ENCODE measurements around the gene NRBF2. TPM values are rescaled to one million over a fixed set of nuclear protein-coding genes. Genes with fewer than 3 reads are reported as not detected.

NRBF2 gene
- total RNA-seq, 1 experiment from 2014 or later: 22.1 TPM

DNA sequence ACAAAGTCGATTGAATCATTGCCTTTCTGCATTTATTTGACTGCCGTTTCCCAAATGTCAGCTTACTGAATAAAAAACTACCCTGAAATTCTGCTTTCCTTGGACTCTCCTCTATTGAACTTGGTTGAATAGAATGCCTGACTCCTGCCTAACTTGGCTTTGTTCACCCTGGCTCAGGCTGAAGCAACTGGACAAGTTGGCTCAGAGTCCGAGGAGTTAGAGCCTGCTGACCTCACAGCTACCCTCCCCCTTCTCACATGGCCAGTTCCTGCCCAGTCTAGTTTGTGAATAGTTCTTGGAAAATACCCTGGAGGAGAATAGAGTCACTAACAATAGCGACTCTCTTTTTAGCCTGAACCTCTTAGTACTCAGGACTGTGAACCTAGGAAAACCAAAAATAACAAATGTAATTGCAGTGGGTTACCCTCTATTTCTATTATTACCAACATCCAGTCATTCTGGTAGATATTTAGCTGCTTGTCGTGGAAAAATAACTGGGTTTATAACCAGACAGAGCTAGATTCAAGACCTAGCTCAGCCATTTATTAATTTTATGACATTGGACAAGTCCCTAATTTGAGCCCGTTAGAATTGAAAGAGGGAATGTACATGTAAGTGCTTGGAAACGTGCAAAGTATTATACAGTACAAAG is 17.3 kb upstream of the NRBF2 start:
- ChIA-PET POLR2A (ENCODE audit: unreplicated experiment) (no interaction called here), CTCF (no interaction called here)
- H3K9me3 ChIP-seq (ENCODE audit: insufficient read depth, low read depth): no peaks in the 10 kb centered on the region
- H3K4me2 ChIP-seq: no peak overlapping the region
- intact Hi-C loops (cut with micrococcal nuclease; ENCODE audit: unreplicated experiment): no loop called here
- H3F3A ChIP-seq (ENCODE audit: insufficient read depth, low read depth): no peaks in the 10 kb centered on the region
- no peaks in the 10 kb centered on the region for H3K27me3 ChIP-seq (ENCODE audit: insufficient read depth, low read depth)
- H3K36me3 ChIP-seq (ENCODE audit: low read depth): no peaks in the 10 kb centered on the region
- peak in 1 of 2 experiments; percentile 19 for DNase-seq
- H3K27ac ChIP-seq: no peak overlapping the region
- 0 out of 2 replicates have a peak, but pooled peaks cover 7% of the 10 kb centered on the region for H3K4me1 ChIP-seq (replicated peaks; ENCODE audit: insufficient read depth)
- H3K79me2 ChIP-seq (ENCODE audit: low read depth): no peaks in the 10 kb centered on the region
- TF ChIP-seq, protein P1, sequence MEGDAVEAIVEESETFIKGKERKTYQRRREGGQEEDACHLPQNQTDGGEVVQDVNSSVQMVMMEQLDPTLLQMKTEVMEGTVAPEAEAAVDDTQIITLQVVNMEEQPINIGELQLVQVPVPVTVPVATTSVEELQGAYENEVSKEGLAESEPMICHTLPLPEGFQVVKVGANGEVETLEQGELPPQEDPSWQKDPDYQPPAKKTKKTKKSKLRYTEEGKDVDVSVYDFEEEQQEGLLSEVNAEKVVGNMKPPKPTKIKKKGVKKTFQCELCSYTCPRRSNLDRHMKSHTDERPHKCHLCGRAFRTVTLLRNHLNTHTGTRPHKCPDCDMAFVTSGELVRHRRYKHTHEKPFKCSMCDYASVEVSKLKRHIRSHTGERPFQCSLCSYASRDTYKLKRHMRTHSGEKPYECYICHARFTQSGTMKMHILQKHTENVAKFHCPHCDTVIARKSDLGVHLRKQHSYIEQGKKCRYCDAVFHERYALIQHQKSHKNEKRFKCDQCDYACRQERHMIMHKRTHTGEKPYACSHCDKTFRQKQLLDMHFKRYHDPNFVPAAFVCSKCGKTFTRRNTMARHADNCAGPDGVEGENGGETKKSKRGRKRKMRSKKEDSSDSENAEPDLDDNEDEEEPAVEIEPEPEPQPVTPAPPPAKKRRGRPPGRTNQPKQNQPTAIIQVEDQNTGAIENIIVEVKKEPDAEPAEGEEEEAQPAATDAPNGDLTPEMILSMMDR (conservative IDR thresholded peaks at IDR 0.05): no peak
- TF ChIP-seq EZH2 (IDR thresholded peaks at IDR 0.05; ENCODE audit: low read depth): no peak
- no peaks in the 10 kb centered on the region for H4K20me1 ChIP-seq (ENCODE audit: insufficient read depth)
- no peaks in the 10 kb centered on the region for H3K9me2 ChIP-seq (ENCODE audit: insufficient read depth)
- BruUV-seq (replicated peaks): no TSS peak
- peak overlapping the region; percentile 35 for H2AFZ ChIP-seq
- H3K4me3 ChIP-seq: no peak overlapping the region

DNA sequence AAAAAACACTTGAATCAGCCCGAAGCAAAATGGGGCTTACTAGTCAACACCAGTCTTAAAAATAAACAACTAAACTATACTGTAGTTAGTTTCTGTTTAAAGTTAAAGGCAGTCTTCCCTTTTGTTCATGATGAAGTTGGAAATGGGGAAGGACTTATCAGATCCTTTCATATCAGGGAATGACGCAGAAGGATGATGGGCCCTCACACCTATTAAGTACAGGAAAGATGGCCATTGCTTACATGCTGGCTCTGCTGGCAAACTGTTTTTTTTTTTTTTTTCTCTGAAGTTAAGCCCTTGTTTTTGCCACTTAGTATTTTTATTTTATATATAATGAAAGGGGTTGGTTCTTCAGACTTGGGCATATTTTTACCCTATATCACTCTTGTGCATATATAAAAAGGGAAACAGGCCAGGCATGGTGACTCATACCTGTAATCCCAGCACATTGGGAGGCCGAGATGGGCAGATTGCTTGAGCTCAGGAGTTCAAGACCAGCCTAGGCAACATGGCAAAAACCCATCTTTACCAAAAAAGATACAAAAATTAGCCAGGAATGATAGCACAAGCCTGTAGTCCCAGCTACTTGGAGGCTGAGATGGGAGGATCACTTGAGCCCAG is 16.6 kb upstream of the NRBF2 start:
- Histone ChIP-seq H3K4me2 (no peak overlapping the region), H3K79me2 (ENCODE audit: low read depth) (no peaks in the 10 kb centered on the region), H3K4me1 (replicated peaks; ENCODE audit: insufficient read depth) (0 out of 2 replicates have a peak, but pooled peaks cover 7% of the 10 kb centered on the region), H3K9me3 (ENCODE audit: insufficient read depth, low read depth) (no peaks in the 10 kb centered on the region), H3K9me2 (ENCODE audit: insufficient read depth) (no peaks in the 10 kb centered on the region), H3F3A (ENCODE audit: insufficient read depth, low read depth) (no peaks in the 10 kb centered on the region), H4K20me1 (ENCODE audit: insufficient read depth) (no peaks in the 10 kb centered on the region), H3K27me3 (ENCODE audit: insufficient read depth, low read depth) (no peaks in the 10 kb centered on the region), H3K27ac (no peak overlapping the region), H3K36me3 (ENCODE audit: low read depth) (no peaks in the 10 kb centered on the region), H3K4me3 (no peak overlapping the region), H2AFZ (no peak overlapping the region)
- no TSS peak for BruUV-seq (replicated peaks)
- ChIA-PET CTCF (no interaction called here), POLR2A (ENCODE audit: unreplicated experiment) (no interaction called here)
- TF ChIP-seq, protein P1 (conservative IDR thresholded peaks at IDR 0.05): no peak
- TF ChIP-seq EZH2 (IDR thresholded peaks at IDR 0.05; ENCODE audit: low read depth): no peak
- no peak for DNase-seq
- intact Hi-C loops (cut with micrococcal nuclease; ENCODE audit: unreplicated experiment): no loop called here

DNA sequence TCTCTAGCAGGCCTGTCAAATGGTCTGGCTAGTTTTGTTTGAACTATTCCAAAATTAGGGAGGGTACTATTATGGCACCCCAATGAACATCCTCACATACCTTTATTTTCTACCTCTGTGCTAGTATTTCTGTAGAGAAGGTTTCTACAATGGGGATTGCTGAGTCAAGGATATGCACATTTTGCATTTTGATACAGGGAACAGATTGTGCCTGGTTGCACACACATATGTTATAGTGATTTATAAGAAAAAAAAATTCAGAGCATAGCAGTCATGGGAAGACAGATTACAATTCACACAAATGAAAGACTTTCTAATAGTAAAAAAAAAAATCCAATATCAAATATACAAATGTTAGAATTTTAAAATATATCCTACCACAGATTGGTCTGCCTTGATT is 14.1 kb upstream of the NRBF2 start:
- Histone ChIP-seq H3K9me2 (ENCODE audit: insufficient read depth) (no peaks in the 10 kb centered on the region), H3K9me3 (ENCODE audit: insufficient read depth, low read depth) (no peaks in the 10 kb centered on the region), H3K27ac (no peak overlapping the region), H3K4me3 (no peak overlapping the region), H3F3A (ENCODE audit: insufficient read depth, low read depth) (no peaks in the 10 kb centered on the region), H3K4me1 (replicated peaks; ENCODE audit: insufficient read depth) (0 out of 2 replicates have a peak, but pooled peaks cover 7% of the 10 kb centered on the region), H3K79me2 (ENCODE audit: low read depth) (no peaks in the 10 kb centered on the region), H3K36me3 (ENCODE audit: low read depth) (no peaks in the 10 kb centered on the region), H3K4me2 (no peak overlapping the region), H3K27me3 (ENCODE audit: insufficient read depth, low read depth) (no peaks in the 10 kb centered on the region), H2AFZ (no peak overlapping the region), H4K20me1 (ENCODE audit: insufficient read depth) (no peaks in the 10 kb centered on the region)
- DNase-seq: no peak
- POLR2A ChIA-PET (ENCODE audit: unreplicated experiment): no interaction called here
- BruUV-seq (replicated peaks): no TSS peak
- intact Hi-C loops (cut with micrococcal nuclease; ENCODE audit: unreplicated experiment): no loop called here
- CTCF ChIA-PET: no interaction called here
- no peak for TF ChIP-seq EZH2 (IDR thresholded peaks at IDR 0.05; ENCODE audit: low read depth)
- TF ChIP-seq, protein P1 (conservative IDR thresholded peaks at IDR 0.05): no peak
